Keratinocyte (primary cell): Measurements from ENCODE around the gene MAD1L1. TPM values are rescaled to one million over a fixed set of nuclear protein-coding genes. Genes with fewer than 3 reads are reported as not detected.

Experiments
- DNase-seq: peaks from one replicate; pipeline ENCODE4 v3.0.0-alpha.2; 2011; ENCODE audit warnings: low read depth, missing footprints, low spot score
- FAIRE-seq: peaks from 2 replicates; lab custom pipeline; 2011; peaks lifted over from hg19 to GRCh38; lab: Jason Lieb, UNC
- H2AFZ ChIP-seq: 2 replicates; pipeline ENCODE4 v1.6.0; 2012; ENCODE audit warnings: low read length, control low read depth, inconsistent platforms; ENCODE audit not compliant: control insufficient read depth
- H3K27ac ChIP-seq: 2 replicates; pipeline ENCODE4 v1.5.1; 2011; ENCODE audit warnings: low read length; ENCODE audit not compliant: control insufficient read depth, insufficient read depth
- H3K27me3 ChIP-seq: 3 replicates; pipeline ENCODE4 v1.6.0; 2011; ENCODE audit warnings: low read length; ENCODE audit not compliant: control insufficient read depth, insufficient read depth; ENCODE audit errors: extremely low read depth
- H3K36me3 ChIP-seq, 2 experiments: 2 replicates in 1 of 2; 3 replicates in 1 of 2; pipeline ENCODE4 v1.5.1; 2011; ENCODE audit warnings: low read length in 2 of 2, mild to moderate bottlenecking in 1 of 2; ENCODE audit not compliant: control insufficient read depth in 2 of 2, insufficient read depth in 2 of 2; ENCODE audit errors: extremely low read depth in 1 of 2
- H3K4me1 ChIP-seq: 3 replicates; pipeline ENCODE4 v1.5.1; 2011; ENCODE audit warnings: low read length; ENCODE audit not compliant: control insufficient read depth, insufficient read depth; ENCODE audit errors: extremely low read depth
- H3K4me2 ChIP-seq: 3 replicates; pipeline ENCODE4 v1.6.0; 2011; ENCODE audit warnings: low read depth, low read length; ENCODE audit not compliant: control insufficient read depth, insufficient read depth; ENCODE audit errors: extremely low read depth
- H3K4me3 ChIP-seq, 3 experiments: fragments of 200-600 bp in 1 of 3; sonication (generic) in 1 of 3; 2 replicates in 2 of 3; 3 replicates in 1 of 3; pipeline ENCODE4 v1.5.1; 2011 to 2016; ENCODE audit warnings: low read length in 3 of 3, mild to moderate bottlenecking in 3 of 3, control low read depth in 2 of 3, inconsistent platforms in 1 of 3, low read depth in 1 of 3, mixed read lengths in 1 of 3, mixed run types in 1 of 3, moderate library complexity in 1 of 3; ENCODE audit not compliant: control insufficient read depth in 2 of 3, insufficient read depth in 2 of 3; ENCODE audit errors: extremely low read depth in 1 of 3
- H3K79me2 ChIP-seq: 2 replicates; pipeline ENCODE4 v1.6.0; 2012; ENCODE audit warnings: low read length; ENCODE audit not compliant: control insufficient read depth, insufficient read depth
- H3K9ac ChIP-seq: 3 replicates; pipeline ENCODE4 v1.6.0; 2011; ENCODE audit warnings: low read length; ENCODE audit not compliant: control insufficient read depth, insufficient read depth; ENCODE audit errors: extremely low read depth
- H3K9me1 ChIP-seq: 3 replicates; pipeline ENCODE4 v1.6.0; 2011; ENCODE audit warnings: low read length; ENCODE audit not compliant: control insufficient read depth, insufficient read depth; ENCODE audit errors: extremely low read depth
- H3K9me3 ChIP-seq: 2 replicates; pipeline ENCODE4 v1.5.1; 2012; ENCODE audit warnings: low read depth, low read length; ENCODE audit not compliant: control insufficient read depth
- H4K20me1 ChIP-seq: 3 replicates; pipeline ENCODE4 v1.6.0; 2011; ENCODE audit warnings: low read length; ENCODE audit not compliant: control insufficient read depth, insufficient read depth; ENCODE audit errors: extremely low read depth
- EZH2 ChIP-seq: IDR thresholded peaks from one replicate; pipeline ENCODE4 v1.6.1; 2012; ENCODE audit warnings: inconsistent platforms, mild to moderate bottlenecking, low read length, moderate library complexity
- dilution Hi-C: fragments of 300-500 bp; cut with MboI; formaldehyde crosslinking; loops from one replicate; pipeline ENCODE4 v1.7.0; 2020; ENCODE audit warnings: low sequenced_read_pairs; ENCODE audit not compliant: extremely low pct_ligation_motif_present
- polyA plus RNA-seq, 5 experiments: library from polyadenylated mRNA; depleted of rRNA in 3 of 5; stranded (reverse) in 3 of 5; stranded (forward) in 1 of 5; unstranded in 1 of 5; fragments of >200 nt; gene quantifications; 1 replicate in 1 of 5; 2 replicates in 3 of 5; 3 replicates in 1 of 5; pipeline versions ENCODE4 v1.2.1 to v1.2.3, GENCODE V29; 2011 to 2012; ENCODE audit warnings: missing spikeins in 2 of 5, low read depth in 1 of 5, low replicate concordance in 1 of 5
- TF ChIP-seq, protein P1 (sequence below), 3 experiments: IDR thresholded peaks in 1 of 3; conservative IDR thresholded peaks in 1 of 3; optimal IDR thresholded peaks in 1 of 3; 2 replicates in 2 of 3; 3 replicates in 1 of 3; pipeline versions ENCODE3 to v1.5.1; 2011; ENCODE audit warnings: low read length in 3 of 3, mild to moderate bottlenecking in 3 of 3, moderate library complexity in 2 of 3, control low read depth in 1 of 3, inconsistent platforms in 1 of 3; ENCODE audit not compliant: insufficient read depth in 2 of 3; ENCODE audit errors: extremely low read depth in 1 of 3

Gene MAD1L1
- polyA plus RNA-seq, 1 donor (not counting 4 experiments of a cell fraction or from before 2014, with no cell fraction given), result 18.0 TPM

DNA sequence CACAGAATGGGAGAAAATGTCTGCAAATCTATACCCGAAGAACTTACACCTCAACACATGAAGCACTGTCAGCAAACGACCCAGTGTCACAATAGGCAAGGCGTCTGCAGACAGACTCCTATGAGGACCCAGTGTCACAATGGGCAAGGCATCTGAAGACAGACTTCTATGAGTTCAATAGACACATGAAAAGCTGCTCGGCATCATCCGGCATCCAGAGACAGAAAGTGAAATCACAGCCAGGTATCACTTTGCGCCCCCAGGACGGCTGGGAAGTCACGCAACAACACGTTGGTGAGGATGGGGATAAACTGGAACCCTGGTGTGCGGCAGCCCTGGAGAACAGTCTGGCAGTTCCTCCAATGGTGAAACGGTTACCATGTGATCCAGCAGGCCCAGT, 289.4 kb downstream of the MAD1L1 start:
- no peak for FAIRE-seq

GRCh38 chr7:1942941-1943289, 289.8 kb downstream of the MAD1L1 start:
- dilution Hi-C loops, result no loop called here
- Histone ChIP-seq H3K9me3 (no peaks in the 10 kb centered on the region), H3K9ac (no peak overlapping the region), H3K27me3 (no peaks in the 10 kb centered on the region), H3K36me3 (peaks cover 0 to 4% of the 10 kb centered on the region in 2 experiments), H4K20me1 (no peaks in the 10 kb centered on the region), H3K4me1 (peaks cover 6% of the 10 kb centered on the region), H2AFZ (no peak overlapping the region), H3K4me2 (no peak overlapping the region), H3K27ac (no peak overlapping the region), H3K4me3 (no peak overlapping the region), H3K9me1 (no peaks in the 10 kb centered on the region), H3K79me2 (no peaks in the 10 kb centered on the region)
- TF ChIP-seq, protein P1, sequence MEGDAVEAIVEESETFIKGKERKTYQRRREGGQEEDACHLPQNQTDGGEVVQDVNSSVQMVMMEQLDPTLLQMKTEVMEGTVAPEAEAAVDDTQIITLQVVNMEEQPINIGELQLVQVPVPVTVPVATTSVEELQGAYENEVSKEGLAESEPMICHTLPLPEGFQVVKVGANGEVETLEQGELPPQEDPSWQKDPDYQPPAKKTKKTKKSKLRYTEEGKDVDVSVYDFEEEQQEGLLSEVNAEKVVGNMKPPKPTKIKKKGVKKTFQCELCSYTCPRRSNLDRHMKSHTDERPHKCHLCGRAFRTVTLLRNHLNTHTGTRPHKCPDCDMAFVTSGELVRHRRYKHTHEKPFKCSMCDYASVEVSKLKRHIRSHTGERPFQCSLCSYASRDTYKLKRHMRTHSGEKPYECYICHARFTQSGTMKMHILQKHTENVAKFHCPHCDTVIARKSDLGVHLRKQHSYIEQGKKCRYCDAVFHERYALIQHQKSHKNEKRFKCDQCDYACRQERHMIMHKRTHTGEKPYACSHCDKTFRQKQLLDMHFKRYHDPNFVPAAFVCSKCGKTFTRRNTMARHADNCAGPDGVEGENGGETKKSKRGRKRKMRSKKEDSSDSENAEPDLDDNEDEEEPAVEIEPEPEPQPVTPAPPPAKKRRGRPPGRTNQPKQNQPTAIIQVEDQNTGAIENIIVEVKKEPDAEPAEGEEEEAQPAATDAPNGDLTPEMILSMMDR (optimal IDR thresholded peaks at IDR 0.05 in 1 of 3, IDR thresholded peaks at IDR 0.05 in 1 of 3, conservative IDR thresholded peaks at IDR 0.05 in 1 of 3; ENCODE audit: extremely low read depth in 1 of 3, insufficient read depth in 2 of 3, low read length in 3 of 3), result no peak
- TF ChIP-seq EZH2, result no peak
- DNase-seq, result no peak
- no peak for FAIRE-seq

More for the DNA sequence above, 289.4 kb downstream of the MAD1L1 start:
- no peaks in the 10 kb centered on the region for H3K9me1 ChIP-seq
- no peak overlapping the region for H2AFZ ChIP-seq
- H3K36me3 ChIP-seq, result peaks cover 0 to 4% of the 10 kb centered on the region in 2 experiments
- H3K27me3 ChIP-seq, result no peaks in the 10 kb centered on the region
- peaks cover 6% of the 10 kb centered on the region for H3K4me1 ChIP-seq
- H3K4me2 ChIP-seq, result no peak overlapping the region
- H4K20me1 ChIP-seq, result no peaks in the 10 kb centered on the region
- no peaks in the 10 kb centered on the region for H3K79me2 ChIP-seq
- no peak overlapping the region for H3K27ac ChIP-seq
- no peak for TF ChIP-seq EZH2
- TF ChIP-seq, protein P1 (optimal IDR thresholded peaks at IDR 0.05 in 1 of 3, IDR thresholded peaks at IDR 0.05 in 1 of 3, conservative IDR thresholded peaks at IDR 0.05 in 1 of 3; ENCODE audit: extremely low read depth in 1 of 3, insufficient read depth in 2 of 3, low read length in 3 of 3), result no peak
- H3K4me3 ChIP-seq, result no peak overlapping the region
- no peaks in the 10 kb centered on the region for H3K9me3 ChIP-seq
- DNase-seq, result no peak
- H3K9ac ChIP-seq, result no peak overlapping the region
- dilution Hi-C loops, result no loop called here
